ENCODE data around the gene FCRL2.

The FCRL2 gene

DNA sequence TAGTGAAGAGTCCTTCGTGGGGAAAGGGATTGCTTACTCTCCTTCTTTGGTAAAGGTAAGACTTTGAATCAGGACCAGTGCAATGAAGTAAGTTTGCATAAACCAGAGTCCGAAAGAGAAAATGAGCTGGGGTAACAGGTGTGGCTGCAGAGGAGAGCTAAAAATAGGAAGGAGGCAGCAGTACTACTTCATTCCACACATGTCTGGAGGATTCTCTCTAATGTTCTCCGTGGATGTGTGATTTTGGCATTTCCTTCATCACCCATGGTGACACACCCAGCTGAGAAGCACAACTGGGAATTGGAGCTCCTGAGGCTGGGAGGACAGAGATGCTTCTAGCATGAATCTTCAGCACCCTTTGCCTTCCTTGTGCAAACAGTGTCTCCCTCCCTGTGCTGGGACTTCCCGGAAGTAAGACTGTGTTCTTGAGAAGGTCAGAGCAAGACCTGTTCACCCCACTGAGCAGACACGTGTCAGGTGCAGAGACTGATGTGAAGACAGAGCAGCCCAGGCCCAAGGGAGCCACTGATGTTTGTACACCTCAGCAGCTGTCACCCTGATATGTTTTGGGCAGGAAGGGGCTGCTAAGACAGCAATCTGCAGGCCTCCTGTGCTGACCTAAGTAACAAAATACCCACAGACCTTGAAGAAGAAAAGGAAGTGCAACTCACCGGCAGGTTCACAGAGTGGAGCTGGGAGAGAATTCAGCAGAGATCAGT lies 29.7 kb upstream of the FCRL2 start:
- Mint-ChIP-seq H3K4me1 (no peaks in the 10 kb centered on the region), H3K27ac (no peak overlapping the region), H3K4me3 (no peak overlapping the region), H3K9me3 (no peaks in the 10 kb centered on the region), H3K36me3 (ENCODE audit: low read depth) (no peaks in the 10 kb centered on the region), H3K27me3 (ENCODE audit: low read depth) (peaks cover 5% of the 10 kb centered on the region)
- TF ChIP-seq, protein P1, sequence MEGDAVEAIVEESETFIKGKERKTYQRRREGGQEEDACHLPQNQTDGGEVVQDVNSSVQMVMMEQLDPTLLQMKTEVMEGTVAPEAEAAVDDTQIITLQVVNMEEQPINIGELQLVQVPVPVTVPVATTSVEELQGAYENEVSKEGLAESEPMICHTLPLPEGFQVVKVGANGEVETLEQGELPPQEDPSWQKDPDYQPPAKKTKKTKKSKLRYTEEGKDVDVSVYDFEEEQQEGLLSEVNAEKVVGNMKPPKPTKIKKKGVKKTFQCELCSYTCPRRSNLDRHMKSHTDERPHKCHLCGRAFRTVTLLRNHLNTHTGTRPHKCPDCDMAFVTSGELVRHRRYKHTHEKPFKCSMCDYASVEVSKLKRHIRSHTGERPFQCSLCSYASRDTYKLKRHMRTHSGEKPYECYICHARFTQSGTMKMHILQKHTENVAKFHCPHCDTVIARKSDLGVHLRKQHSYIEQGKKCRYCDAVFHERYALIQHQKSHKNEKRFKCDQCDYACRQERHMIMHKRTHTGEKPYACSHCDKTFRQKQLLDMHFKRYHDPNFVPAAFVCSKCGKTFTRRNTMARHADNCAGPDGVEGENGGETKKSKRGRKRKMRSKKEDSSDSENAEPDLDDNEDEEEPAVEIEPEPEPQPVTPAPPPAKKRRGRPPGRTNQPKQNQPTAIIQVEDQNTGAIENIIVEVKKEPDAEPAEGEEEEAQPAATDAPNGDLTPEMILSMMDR (IDR thresholded peaks at IDR 0.05; ENCODE audit: unreplicated experiment in 3 of 3) = no peak

DNA sequence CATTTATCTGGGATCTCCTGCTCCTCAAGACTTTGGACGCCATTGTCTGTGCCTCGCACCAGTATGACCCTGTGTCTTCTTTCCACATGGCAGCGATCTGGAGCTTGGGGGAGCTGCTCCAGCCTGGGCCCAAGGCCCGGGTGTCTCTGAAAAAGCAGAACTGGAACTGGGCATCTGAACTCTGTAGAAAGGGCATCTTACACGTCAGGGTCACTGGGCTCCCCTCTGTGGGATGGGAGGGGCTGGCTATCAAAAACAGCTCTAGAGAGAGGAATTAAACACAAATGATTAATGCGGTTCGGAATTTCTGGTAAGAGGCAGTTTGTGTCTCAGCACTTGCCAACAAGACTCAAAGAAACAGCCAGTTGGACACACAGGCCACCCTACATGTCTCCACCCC lies 26.9 kb upstream of the FCRL2 start:
- no peaks in the 10 kb centered on the region for H3K4me1 Mint-ChIP-seq
- no peak overlapping the region for H3K27ac Mint-ChIP-seq
- H3K9me3 Mint-ChIP-seq = no peaks in the 10 kb centered on the region
- no peak overlapping the region for H3K4me3 Mint-ChIP-seq
- H3K27me3 Mint-ChIP-seq (ENCODE audit: low read depth) = peaks cover 5% of the 10 kb centered on the region
- no peaks in the 10 kb centered on the region for H3K36me3 Mint-ChIP-seq (ENCODE audit: low read depth)
- TF ChIP-seq, protein P1 (IDR thresholded peaks at IDR 0.05; ENCODE audit: unreplicated experiment in 3 of 3) = no peak

DNA sequence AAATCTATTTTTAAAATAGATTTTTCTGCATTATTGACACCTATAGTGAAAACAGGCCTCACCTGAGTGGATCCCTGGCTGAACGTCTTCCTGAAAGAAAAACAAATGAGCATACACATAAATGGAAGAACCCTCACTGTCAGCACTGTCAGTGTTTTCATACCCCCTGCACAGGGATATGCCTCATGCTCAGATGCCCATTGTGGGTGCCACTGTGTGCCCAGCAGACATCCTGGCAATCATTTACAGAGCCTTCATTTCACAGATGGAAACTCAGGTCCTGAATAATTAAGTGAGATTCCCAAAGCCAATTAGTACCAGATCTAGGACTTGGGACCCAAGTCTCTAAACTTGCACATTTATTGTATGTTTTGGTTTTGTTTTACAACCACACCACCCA lies 23.1 kb upstream of the FCRL2 start:
- H3K36me3 Mint-ChIP-seq (ENCODE audit: low read depth) = no peaks in the 10 kb centered on the region
- no peaks in the 10 kb centered on the region for H3K9me3 Mint-ChIP-seq
- H3K27me3 Mint-ChIP-seq (ENCODE audit: low read depth) = no peaks in the 10 kb centered on the region
- TF ChIP-seq, protein P1 (IDR thresholded peaks at IDR 0.05; ENCODE audit: unreplicated experiment in 3 of 3) = no peak
- H3K27ac Mint-ChIP-seq = no peak overlapping the region
- no peak overlapping the region for H3K4me3 Mint-ChIP-seq
- H3K4me1 Mint-ChIP-seq = no peaks in the 10 kb centered on the region

DNA sequence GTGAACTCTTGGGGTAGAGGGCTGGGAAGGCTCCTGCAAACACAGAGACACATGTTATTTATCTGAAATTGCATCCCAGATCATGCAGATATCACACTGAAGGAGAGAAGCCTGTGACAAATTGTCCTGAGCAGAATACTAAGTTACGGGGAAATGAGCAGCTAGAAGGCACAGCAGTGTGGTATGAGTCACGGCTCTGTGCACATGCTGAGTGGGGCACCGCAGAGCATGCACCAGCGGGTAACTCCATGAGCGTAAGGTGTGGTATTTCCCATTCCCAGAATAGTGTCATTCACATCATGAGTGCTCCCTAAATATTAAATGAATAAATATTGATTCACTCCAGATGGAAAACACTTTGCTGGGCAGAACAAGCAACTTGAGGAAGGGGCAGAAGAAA lies 21.3 kb upstream of the FCRL2 start:
- H3K9me3 Mint-ChIP-seq = peaks cover 2% of the 10 kb centered on the region
- no peaks in the 10 kb centered on the region for H3K36me3 Mint-ChIP-seq (ENCODE audit: low read depth)
- no peak overlapping the region for H3K4me3 Mint-ChIP-seq
- TF ChIP-seq, protein P1 (IDR thresholded peaks at IDR 0.05; ENCODE audit: unreplicated experiment in 3 of 3) = no peak
- no peaks in the 10 kb centered on the region for H3K27me3 Mint-ChIP-seq (ENCODE audit: low read depth)
- no peaks in the 10 kb centered on the region for H3K4me1 Mint-ChIP-seq
- no peak overlapping the region for H3K27ac Mint-ChIP-seq

DNA sequence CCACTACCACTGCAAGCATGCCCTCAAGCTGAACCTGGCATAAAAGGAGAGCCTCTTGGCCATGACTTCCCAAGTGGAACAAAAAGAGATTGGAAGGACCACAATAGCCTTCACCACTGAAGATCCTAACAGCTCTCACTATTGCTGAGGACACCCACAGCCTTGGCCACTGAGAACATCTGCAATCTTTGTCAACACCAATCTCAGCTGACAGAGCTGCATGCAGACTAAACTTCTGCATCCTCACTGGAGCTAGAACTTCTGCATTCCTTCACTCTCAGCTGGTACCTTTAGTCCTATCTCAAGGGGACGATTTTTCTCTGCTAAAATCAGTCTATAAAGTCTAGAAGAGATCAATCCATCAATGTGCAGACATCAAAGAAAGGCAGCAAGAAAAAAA lies 8.3 kb upstream of the FCRL2 start:
- Mint-ChIP-seq H3K27me3 (ENCODE audit: low read depth) (no peaks in the 10 kb centered on the region), H3K4me3 (no peak overlapping the region), H3K36me3 (ENCODE audit: low read depth) (no peaks in the 10 kb centered on the region), H3K4me1 (no peaks in the 10 kb centered on the region), H3K9me3 (peaks cover 3% of the 10 kb centered on the region), H3K27ac (no peak overlapping the region)
- TF ChIP-seq, protein P1 (IDR thresholded peaks at IDR 0.05; ENCODE audit: unreplicated experiment in 3 of 3) = no peak

DNA sequence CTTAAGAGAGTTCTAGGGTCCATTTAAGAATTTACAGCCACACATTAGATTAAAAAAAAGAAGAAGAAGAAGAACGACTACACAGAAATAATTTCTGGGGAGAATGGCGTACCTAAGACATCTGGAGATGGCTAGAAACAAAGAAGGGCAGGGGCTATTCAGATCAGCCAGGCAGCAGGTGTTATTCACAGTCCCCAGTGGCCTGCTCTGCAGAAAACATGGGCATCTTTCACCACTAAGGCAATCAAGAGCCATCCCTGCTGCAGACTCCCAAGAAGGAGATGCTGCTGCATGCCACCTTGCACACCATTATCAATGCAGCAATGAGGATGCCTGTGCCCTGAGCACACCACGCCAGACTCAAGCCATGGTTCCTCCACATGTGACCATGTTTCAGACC lies 7.9 kb upstream of the FCRL2 start:
- Mint-ChIP-seq H3K27ac (no peak overlapping the region), H3K27me3 (ENCODE audit: low read depth) (no peaks in the 10 kb centered on the region), H3K4me1 (no peaks in the 10 kb centered on the region), H3K36me3 (ENCODE audit: low read depth) (no peaks in the 10 kb centered on the region), H3K4me3 (no peak overlapping the region), H3K9me3 (no peaks in the 10 kb centered on the region)
- TF ChIP-seq, protein P1 (IDR thresholded peaks at IDR 0.05; ENCODE audit: unreplicated experiment in 3 of 3) = no peak

All from nephron (organoid).